ENCODE measurements around the gene NRP1. TPM values are rescaled to one million over a fixed set of nuclear protein-coding genes. Genes with fewer than 3 reads are reported as not detected.
A peak's percentile ranks its signal among the peaks of the same experiment; 100 is the strongest.

Gene NRP1
- total RNA-seq, 1 donor: 197 TPM

GRCh38 chr10:33164060-33164709 lies 170.3 kb downstream of the NRP1 start:
- TF ChIP-seq CTCF (IDR thresholded peaks at IDR 0.05; ENCODE audit: insufficient read depth, low read depth, low read length): no peak
- H3K4me3 ChIP-seq (ENCODE audit: low read depth, low read length): no peak overlapping the region
- DNase-seq (ENCODE audit: low read depth): no peak

- no peak for TF ChIP-seq CTCF (IDR thresholded peaks at IDR 0.05; ENCODE audit: insufficient read depth, low read depth, low read length)
- DNase-seq (ENCODE audit: low read depth): no peak
- no peak overlapping the region for H3K4me3 ChIP-seq (ENCODE audit: low read depth, low read length)
Observed at GRCh38 chr10:33162248-33162575, 172.3 kb downstream of the NRP1 start.

- no peak overlapping the region for H3K4me3 ChIP-seq (ENCODE audit: low read depth, low read length)
- TF ChIP-seq CTCF (IDR thresholded peaks at IDR 0.05; ENCODE audit: insufficient read depth, low read depth, low read length): no peak
- no peak for DNase-seq (ENCODE audit: low read depth)
Observed at GRCh38 chr10:33161550-33162247, 172.8 kb downstream of the NRP1 start.

- no peak for TF ChIP-seq CTCF (IDR thresholded peaks at IDR 0.05; ENCODE audit: insufficient read depth, low read depth, low read length)
- H3K4me3 ChIP-seq (ENCODE audit: low read depth, low read length): no peak overlapping the region
- no peak for DNase-seq (ENCODE audit: low read depth)
Observed at GRCh38 chr10:33160151-33160550, 174.3 kb downstream of the NRP1 start.

GRCh38 chr10:33157103-33157502 lies 177.4 kb downstream of the NRP1 start:
- no peak for TF ChIP-seq CTCF (IDR thresholded peaks at IDR 0.05; ENCODE audit: insufficient read depth, low read depth, low read length)
- H3K4me3 ChIP-seq (ENCODE audit: low read depth, low read length): no peak overlapping the region
- peak; percentile 59 for DNase-seq (ENCODE audit: low read depth)

GRCh38 chr10:33155720-33156638 lies 178.5 kb downstream of the NRP1 start:
- no peak overlapping the region for H3K4me3 ChIP-seq (ENCODE audit: low read depth, low read length)
- TF ChIP-seq CTCF (IDR thresholded peaks at IDR 0.05; ENCODE audit: insufficient read depth, low read depth, low read length): peak; percentile 72
- peak; percentile 67 for DNase-seq (ENCODE audit: low read depth)
